CD4-positive, alpha-beta T cell treated with Interleukin-15 for 1 hour (primary cell): ENCODE results near the gene P2RY11.

Experiments
- DNase-seq: peaks from one replicate; pipeline ENCODE4 v3.0.0-alpha.2; 2020

Gene P2RY11

GRCh38 chr19:10093295-10094186 is 18.0 kb upstream of the P2RY11 start:
- no peak for DNase-seq

- DNase-seq, result no peak
Observed at GRCh38 chr19:10095622-10095947, 15.9 kb upstream of the P2RY11 start.

- DNase-seq, result peak; percentile 94
Observed at GRCh38 chr19:10095948-10096614, 15.4 kb upstream of the P2RY11 start.

DNA sequence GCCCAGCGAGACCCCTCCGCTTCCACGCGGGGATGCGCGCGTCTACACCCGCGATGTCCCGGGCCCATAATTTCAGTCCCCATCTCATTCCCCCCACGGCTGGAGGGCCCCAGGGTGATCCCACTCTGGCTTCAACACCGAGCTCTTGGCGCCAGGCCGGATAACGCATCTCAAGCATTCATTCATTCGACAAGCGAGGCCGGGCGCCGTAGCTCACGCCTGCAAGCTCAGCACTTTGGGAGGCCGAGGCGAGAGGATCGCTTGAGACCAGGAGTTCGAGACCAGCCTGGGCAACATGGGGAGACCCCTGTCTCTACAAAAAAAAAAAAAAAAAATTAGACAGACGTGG is 14.9 kb upstream of the P2RY11 start:
- DNase-seq, result no peak

GRCh38 chr19:10100163-10100785 is 11.2 kb upstream of the P2RY11 start:
- DNase-seq, result no peak

- peak; percentile 72 for DNase-seq
Observed at GRCh38 chr19:10102787-10103236, 8.7 kb upstream of the P2RY11 start.

DNA sequence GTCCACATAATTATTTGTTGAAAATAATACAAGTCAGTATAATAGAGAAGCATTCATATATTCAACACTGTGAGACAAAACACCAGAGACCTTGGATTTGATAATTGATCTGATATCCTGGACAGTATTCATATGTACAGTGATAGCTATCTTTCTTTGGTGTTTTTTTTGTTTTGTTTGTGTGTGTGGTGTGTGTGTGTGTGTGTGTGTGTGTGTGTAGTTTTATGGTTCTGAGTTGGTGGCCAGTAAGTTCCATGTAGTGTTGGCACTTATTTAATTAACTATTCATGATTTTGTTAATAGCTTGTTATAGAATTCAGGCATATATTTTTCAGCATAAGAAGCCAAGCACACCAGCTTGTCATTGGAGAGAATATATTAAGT is 7.4 kb upstream of the P2RY11 start:
- DNase-seq, result no peak

DNA sequence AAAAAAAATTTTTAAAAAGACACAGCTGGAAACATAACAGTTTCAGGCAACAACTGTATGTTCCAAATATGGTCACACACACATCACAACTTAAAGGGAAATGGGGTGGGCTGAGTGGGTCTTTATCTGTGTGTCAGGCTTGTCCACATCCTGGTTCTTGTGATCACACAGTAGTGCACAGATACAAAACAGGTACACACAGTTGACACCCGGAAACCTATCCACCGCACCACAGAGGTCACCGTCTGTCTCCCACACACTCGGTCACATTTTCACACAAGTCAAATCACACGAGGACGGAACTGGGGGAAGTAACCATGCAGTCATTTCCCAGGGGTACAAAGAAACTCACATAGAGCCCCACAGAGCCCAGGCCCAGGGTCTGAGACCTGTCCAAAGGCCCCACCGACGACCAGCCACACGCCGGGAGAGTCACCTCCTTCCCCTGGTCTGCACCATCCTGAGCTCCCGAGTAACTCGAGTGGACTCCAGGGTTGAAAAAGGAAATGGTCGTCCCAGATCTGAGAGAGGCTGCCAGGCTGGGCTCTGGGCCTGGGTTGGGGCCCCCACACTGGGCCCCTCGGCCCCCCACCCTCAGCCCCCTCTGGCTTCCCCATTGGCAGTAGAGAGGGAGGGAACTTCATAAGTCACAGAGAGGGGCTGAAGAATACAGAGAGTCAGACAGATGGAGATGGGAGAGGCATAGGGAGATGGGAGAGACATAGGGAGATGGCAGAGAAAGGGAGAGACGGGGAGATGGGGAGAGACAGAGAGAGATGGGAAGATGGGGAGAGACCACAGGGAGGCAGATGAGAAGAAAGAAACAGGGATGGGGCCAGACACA is 6.6 kb upstream of the P2RY11 start:
- DNase-seq, result peak; percentile 93

- peak; percentile 54 for DNase-seq
Observed at GRCh38 chr19:10105509-10106099, 5.9 kb upstream of the P2RY11 start.

DNA sequence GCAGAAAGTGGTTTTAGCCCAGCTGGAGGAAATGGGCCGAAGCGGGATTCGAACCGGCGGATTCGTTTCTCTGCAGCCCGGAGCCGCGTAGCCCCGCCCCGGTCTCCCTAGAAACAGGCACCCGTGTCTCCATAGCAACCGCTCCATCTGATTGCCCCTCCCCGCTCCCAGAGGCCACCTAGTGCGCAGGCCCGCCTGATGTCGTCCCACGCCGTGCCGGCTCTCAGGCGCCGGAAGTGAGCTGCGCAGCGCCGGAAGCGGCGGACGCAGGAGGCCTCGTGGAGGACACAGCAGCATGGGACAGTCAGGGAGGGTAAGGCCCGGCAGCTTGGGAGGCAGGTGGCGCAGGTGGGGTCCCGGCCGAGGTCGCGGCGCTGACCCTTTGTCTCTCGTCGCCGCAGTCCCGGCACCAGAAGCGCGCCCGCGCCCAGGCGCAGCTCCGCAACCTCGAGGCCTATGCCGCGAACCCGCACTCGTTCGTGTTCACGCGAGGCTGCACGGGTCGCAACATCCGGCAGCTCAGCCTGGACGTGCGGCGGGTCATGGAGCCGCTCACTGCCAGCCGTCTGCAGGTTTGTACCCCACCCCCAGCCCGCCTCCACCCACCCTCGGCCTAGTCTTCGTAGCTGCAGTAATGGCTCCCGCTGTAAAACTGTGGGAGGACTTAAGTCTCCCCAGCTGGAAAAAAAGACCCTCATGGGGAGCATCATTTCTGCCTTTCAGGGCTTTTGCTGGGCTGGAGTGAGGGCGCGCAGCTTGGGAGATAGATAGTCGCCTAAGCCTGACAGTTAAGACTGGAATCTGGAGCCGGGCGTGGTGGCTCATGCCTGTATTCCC is 5.2 kb upstream of the P2RY11 start, which contains the start of gene PPAN:
TSS of gene PPAN (plus strand) at position 263 of the 837 bp plus-strand sequence. CDS start at position 296, 33 bp downstream.
- peak; percentile 98 for DNase-seq

- DNase-seq, result no peak
Observed at GRCh38 chr19:10107254-10107653, 4.2 kb upstream of the P2RY11 start.

- no peak for DNase-seq
Observed at GRCh38 chr19:10107817-10108367, 3.6 kb upstream of the P2RY11 start.

DNA sequence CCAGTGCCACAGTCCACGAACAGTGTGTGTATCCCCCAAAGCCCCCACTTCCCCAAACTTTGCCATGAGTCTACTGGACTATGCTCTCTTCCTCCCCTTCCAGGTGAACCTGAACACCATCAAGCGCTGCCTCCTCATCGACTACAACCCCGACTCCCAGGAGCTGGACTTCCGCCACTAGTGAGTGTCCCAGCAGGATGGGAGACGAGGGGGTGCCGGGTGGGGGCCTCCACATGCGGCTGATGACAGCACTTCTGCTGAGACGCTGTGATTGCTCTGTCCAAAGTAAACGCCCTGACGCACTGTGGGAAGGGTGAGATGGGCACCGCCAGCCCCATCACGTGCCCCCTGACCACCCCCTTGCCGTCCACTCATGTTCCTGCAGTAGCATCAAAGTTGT is 2.0 kb upstream of the P2RY11 start:
- DNase-seq, result no peak

DNA sequence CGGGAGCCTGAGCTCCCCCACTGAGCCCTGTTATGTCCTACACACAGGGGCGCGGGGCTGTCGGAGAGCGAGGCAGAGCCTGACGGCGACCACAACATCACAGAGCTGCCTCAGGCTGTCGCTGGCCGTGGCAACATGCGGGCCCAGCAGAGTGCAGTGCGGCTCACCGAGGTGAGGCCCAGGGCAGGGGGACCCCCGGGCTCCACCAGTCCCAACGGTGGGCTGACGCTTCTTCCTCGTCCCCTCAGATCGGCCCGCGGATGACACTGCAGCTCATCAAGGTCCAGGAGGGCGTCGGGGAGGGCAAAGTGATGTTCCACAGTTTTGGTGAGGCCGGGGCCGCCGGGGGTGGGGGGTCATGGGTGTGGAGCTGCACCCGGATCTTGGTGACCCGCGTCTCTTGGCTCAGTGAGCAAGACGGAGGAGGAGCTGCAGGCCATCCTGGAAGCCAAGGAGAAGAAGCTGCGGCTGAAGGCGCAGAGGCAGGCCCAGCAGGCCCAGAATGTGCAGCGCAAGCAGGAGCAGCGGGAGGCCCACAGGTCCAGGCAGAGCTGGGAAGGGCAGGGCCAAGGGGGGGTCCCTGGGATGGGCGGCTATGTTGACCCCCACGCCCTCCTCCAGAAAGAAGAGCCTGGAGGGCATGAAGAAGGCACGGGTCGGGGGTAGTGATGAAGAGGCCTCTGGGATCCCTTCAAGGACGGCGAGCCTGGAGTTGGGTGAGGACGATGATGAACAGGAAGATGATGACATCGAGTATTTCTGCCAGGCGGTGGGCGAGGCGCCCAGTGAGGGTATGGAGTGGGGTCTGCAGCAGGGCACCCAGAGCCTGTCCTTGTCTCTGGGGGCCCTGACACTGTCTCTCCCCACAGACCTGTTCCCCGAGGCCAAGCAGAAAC is 1.2 kb upstream of the P2RY11 start:
- no peak for DNase-seq

DNA sequence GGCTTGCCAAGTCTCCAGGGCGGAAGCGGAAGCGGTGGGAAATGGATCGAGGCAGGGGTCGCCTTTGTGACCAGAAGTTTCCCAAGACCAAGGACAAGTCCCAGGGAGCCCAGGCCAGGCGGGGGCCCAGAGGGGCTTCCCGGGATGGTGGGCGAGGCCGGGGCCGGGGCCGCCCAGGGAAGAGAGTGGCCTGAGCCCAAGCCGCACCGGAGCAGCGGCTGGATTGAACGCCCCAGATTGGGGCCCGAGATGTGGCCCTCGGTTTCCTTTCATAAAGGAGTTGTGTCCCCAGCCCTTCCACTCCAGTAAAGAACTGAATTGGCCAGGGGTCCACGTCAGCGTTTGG is 548 bp upstream of the P2RY11 start:
- DNase-seq, result no peak

- DNase-seq, result peak; percentile 53
Observed at GRCh38 chr19:10112037-10112761, 706 bp downstream of the P2RY11 start.

- peak; percentile 68 for DNase-seq
Observed at GRCh38 chr19:10112895-10113591, 1.6 kb downstream of the P2RY11 start.

DNA sequence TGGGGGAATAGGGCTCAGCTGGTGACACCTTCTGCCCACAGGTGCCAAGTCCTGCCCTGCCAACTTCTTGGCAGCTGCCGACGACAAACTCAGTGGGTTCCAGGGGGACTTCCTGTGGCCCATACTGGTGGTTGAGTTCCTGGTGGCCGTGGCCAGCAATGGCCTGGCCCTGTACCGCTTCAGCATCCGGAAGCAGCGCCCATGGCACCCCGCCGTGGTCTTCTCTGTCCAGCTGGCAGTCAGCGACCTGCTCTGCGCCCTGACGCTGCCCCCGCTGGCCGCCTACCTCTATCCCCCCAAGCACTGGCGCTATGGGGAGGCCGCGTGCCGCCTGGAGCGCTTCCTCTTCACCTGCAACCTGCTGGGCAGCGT is 2.1 kb downstream of the P2RY11 start:
- no peak for DNase-seq
